Fibroblast of lung (primary cell): ENCODE results near the gene GARNL3. TPM values are rescaled to one million over a fixed set of nuclear protein-coding genes. Genes with fewer than 3 reads are reported as not detected.

ENCODE experiments used
- DNase-seq, 2 donors: peaks; one replicate each; pipeline versions ENCODE4 v3.0.0 to v3.0.0-alpha.2; 2010; ENCODE audit warnings: low read depth in 2 of 2
- H2AFZ ChIP-seq: 2 replicates; pipeline ENCODE4 v1.5.1; 2012; ENCODE audit warnings: low read length, control low read depth, inconsistent platforms
- H3K27ac ChIP-seq: 2 replicates; pipeline ENCODE4 v1.5.1; 2011; ENCODE audit warnings: low read length, control low read depth; ENCODE audit not compliant: insufficient read depth
- H3K27me3 ChIP-seq: 2 replicates; pipeline ENCODE4 v1.5.1; 2011; ENCODE audit warnings: mild to moderate bottlenecking, low read length; ENCODE audit not compliant: control insufficient read depth, insufficient read depth
- H3K36me3 ChIP-seq: 2 replicates; pipeline ENCODE4 v1.5.1; 2011; ENCODE audit warnings: low read length; ENCODE audit not compliant: control insufficient read depth, insufficient read depth
- H3K4me1 ChIP-seq: 2 replicates; pipeline ENCODE4 v1.5.1; 2011; ENCODE audit warnings: low read length; ENCODE audit not compliant: control insufficient read depth, insufficient read depth; ENCODE audit errors: extremely low read depth
- H3K4me2 ChIP-seq: 2 replicates; pipeline ENCODE4 v1.5.1; 2011; ENCODE audit warnings: low read length, control low read depth; ENCODE audit not compliant: insufficient read depth; ENCODE audit errors: extremely low read depth
- H3K4me3 ChIP-seq, 4 experiments: fragments of 200-600 bp in 1 of 4; sonication (generic) in 1 of 4; replicated peaks in 1 of 4; 2 replicates each; pipeline ENCODE4 v1.5.1; 2011 to 2016; ENCODE audit warnings: low read length in 4 of 4, low read depth in 3 of 4, mild to moderate bottlenecking in 3 of 4, control low read depth in 2 of 4, inconsistent platforms in 1 of 4, mixed read lengths in 1 of 4; ENCODE audit not compliant: insufficient read depth in 1 of 4; ENCODE audit errors: control extremely low read depth in 1 of 4
- H3K79me2 ChIP-seq: 2 replicates; pipeline ENCODE4 v1.5.1; 2012; ENCODE audit warnings: mild to moderate bottlenecking, low read length, inconsistent platforms; ENCODE audit not compliant: control insufficient read depth, insufficient read depth
- H3K9ac ChIP-seq: 2 replicates; pipeline ENCODE4 v1.5.1; 2011; ENCODE audit warnings: mild to moderate bottlenecking, low read length, control low read depth; ENCODE audit not compliant: insufficient read depth
- H3K9me3 ChIP-seq: 2 replicates; pipeline ENCODE4 v1.5.1; 2012; ENCODE audit warnings: low read depth, low read length; ENCODE audit not compliant: control insufficient read depth, insufficient read depth
- H4K20me1 ChIP-seq: 2 replicates; pipeline ENCODE4 v1.5.1; 2011; ENCODE audit warnings: low read length; ENCODE audit not compliant: control insufficient read depth, insufficient read depth; ENCODE audit errors: extremely low read depth
- CTCF ChIP-seq, 2 donors: IDR thresholded peaks in 1 of 2; conservative IDR thresholded peaks in 1 of 2; 1 replicate in 1 of 2; 2 replicates in 1 of 2; pipeline ENCODE4 v1.5.1; 2011 to 2012; ENCODE audit warnings: low read length in 2 of 2, control low read depth in 1 of 2, inconsistent platforms in 1 of 2, low read depth in 1 of 2, mild to moderate bottlenecking in 1 of 2
- EZH2 ChIP-seq: IDR thresholded peaks from 2 replicates; pipeline ENCODE4 v1.5.1; 2012; ENCODE audit warnings: low read length, control low read depth, mild to moderate bottlenecking; ENCODE audit errors: missing control alignments
- polyA plus RNA-seq, 2 donors: library from polyadenylated mRNA; depleted of rRNA in 1 of 2; stranded (reverse) in 1 of 2; unstranded in 1 of 2; fragments of >200 nt; gene quantifications; 2 replicates each; pipeline ENCODE4 v1.2.1, GENCODE V29; 2011 to 2012; ENCODE audit warnings: missing spikeins in 1 of 2
- total RNA-seq: library from RNA; depleted of rRNA; stranded (reverse); fragments of >200 nt; gene quantifications from 2 replicates; pipeline ENCODE4 v1.2.1, GENCODE V29; 2014

GARNL3 gene
- total and polyA plus RNA-seq, 2 donors (not counting 1 experiment from before 2014, with no cell fraction given): 1.5 to 6.4 TPM

- no peaks in the 10 kb centered on the region for H3K4me1 ChIP-seq
- no peak overlapping the region for H3K4me3 ChIP-seq
- no peak overlapping the region for H3K27ac ChIP-seq
- no peaks in the 10 kb centered on the region for H3K27me3 ChIP-seq
- no peaks in the 10 kb centered on the region for H3K36me3 ChIP-seq
- no peaks in the 10 kb centered on the region for H4K20me1 ChIP-seq
- TF ChIP-seq EZH2 (no peak), CTCF (conservative IDR thresholded peaks at IDR 0.05 in 1 of 2, IDR thresholded peaks at IDR 0.05 in 1 of 2; ENCODE audit: low read depth in 1 of 2, low read length in 2 of 2) (no peak)
- H3K4me2 ChIP-seq: no peak overlapping the region
- no peak for DNase-seq
- H3K9me3 ChIP-seq: no peaks in the 10 kb centered on the region
- no peak overlapping the region for H2AFZ ChIP-seq
- H3K79me2 ChIP-seq: no peaks in the 10 kb centered on the region
- H3K9ac ChIP-seq: no peak overlapping the region
Observed at GRCh38 chr9:127253446-127253845, 11.1 kb upstream of the GARNL3 start.

- H2AFZ ChIP-seq: no peak overlapping the region
- no peaks in the 10 kb centered on the region for H3K79me2 ChIP-seq
- no peak overlapping the region for H3K4me3 ChIP-seq
- H3K36me3 ChIP-seq: no peaks in the 10 kb centered on the region
- no peaks in the 10 kb centered on the region for H3K4me1 ChIP-seq
- H3K27ac ChIP-seq: no peak overlapping the region
- H4K20me1 ChIP-seq: no peaks in the 10 kb centered on the region
- no peaks in the 10 kb centered on the region for H3K27me3 ChIP-seq
- DNase-seq: no peak
- H3K9ac ChIP-seq: no peak overlapping the region
- no peaks in the 10 kb centered on the region for H3K9me3 ChIP-seq
- TF ChIP-seq EZH2 (no peak), CTCF (conservative IDR thresholded peaks at IDR 0.05 in 1 of 2, IDR thresholded peaks at IDR 0.05 in 1 of 2; ENCODE audit: low read depth in 1 of 2, low read length in 2 of 2) (no peak)
- H3K4me2 ChIP-seq: no peak overlapping the region
Observed at GRCh38 chr9:127255692-127256091, 8.9 kb upstream of the GARNL3 start.

DNA sequence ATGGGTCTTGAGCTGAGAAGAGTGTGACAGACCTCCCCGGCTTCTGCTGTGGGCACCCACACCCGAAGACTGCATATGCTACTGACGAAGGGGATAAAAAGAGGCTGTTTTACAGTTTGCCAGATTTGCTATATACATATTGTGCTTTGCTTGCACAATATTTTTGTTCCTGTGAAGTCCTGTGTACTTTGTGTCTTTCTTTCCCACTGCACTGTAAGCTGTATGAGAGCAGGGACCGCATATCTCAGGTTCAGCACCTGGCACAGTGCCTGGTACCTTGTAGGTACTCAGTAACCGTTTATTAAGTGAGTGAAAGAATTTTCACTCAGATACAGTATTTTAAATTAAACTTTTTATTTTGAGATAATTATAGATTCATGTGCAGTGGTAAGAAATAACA, 8.2 kb upstream of the GARNL3 start:
- no peak overlapping the region for H2AFZ ChIP-seq
- no peaks in the 10 kb centered on the region for H3K27me3 ChIP-seq
- H3K9ac ChIP-seq: no peak overlapping the region
- H3K9me3 ChIP-seq: no peaks in the 10 kb centered on the region
- TF ChIP-seq EZH2: no peak
- TF ChIP-seq CTCF (conservative IDR thresholded peaks at IDR 0.05 in 1 of 2, IDR thresholded peaks at IDR 0.05 in 1 of 2; ENCODE audit: low read depth in 1 of 2, low read length in 2 of 2): no peak
- no peaks in the 10 kb centered on the region for H4K20me1 ChIP-seq
- no peak for DNase-seq
- H3K4me2 ChIP-seq: no peak overlapping the region
- no peaks in the 10 kb centered on the region for H3K79me2 ChIP-seq
- no peaks in the 10 kb centered on the region for H3K36me3 ChIP-seq
- no peak overlapping the region for H3K27ac ChIP-seq
- H3K4me1 ChIP-seq: no peaks in the 10 kb centered on the region
- no peak overlapping the region for H3K4me3 ChIP-seq
